ENCODE measurements around the gene TMEM72.

- TF ChIP-seq CTCF (IDR thresholded peaks at IDR 0.05) (no peak), POLR2A (IDR thresholded peaks at IDR 0.05) (no peak)
Measured at GRCh38 chr10:44939691-44940401, 28.7 kb downstream of the TMEM72 start.

All from testis (tissue), 2 donors.